Measurements from ENCODE around the gene APC.

- TF ChIP-seq PKNOX1 (IDR thresholded peaks at IDR 0.05) (no peak), CTCF (IDR thresholded peaks at IDR 0.05 in 2 of 3, conservative IDR thresholded peaks at IDR 0.05 in 1 of 3; ENCODE audit: control insufficient read depth in 2 of 3, extremely low read depth in 1 of 3, insufficient read depth in 1 of 3, low read depth in 3 of 3, low read length in 3 of 3) (no peak), TCF12 (IDR thresholded peaks at IDR 0.05; ENCODE audit: low read depth, low read length) (no peak), TAF1 (IDR thresholded peaks at IDR 0.05; ENCODE audit: borderline replicate concordance, low read depth, low read length) (no peak)
Measured at GRCh38 chr5:112720576-112720975, 17.1 kb upstream of the APC start.

Data from GM12878 (cell line).